ENCODE results near the gene ZNF74. TPM values are rescaled to one million over a fixed set of nuclear protein-coding genes. Genes with fewer than 3 reads are reported as not detected.

ZNF74 gene
- total RNA-seq, result 16.1 and 18.1 TPM in 2 replicates

GRCh38 chr22:20393705-20394476, at the start of gene ZNF74:
TSS of gene ZNF74 (plus strand) at chr22:20394151. CDS start at chr22:20394629, 478 bp downstream.

GRCh38 chr22:20437613-20438426, 43.9 kb downstream of the ZNF74 start, which contains the start of gene SCARF2:
TSS of gene SCARF2 (minus strand) at chr22:20437825. CDS start at chr22:20437754, 71 bp downstream.

Small RNA genes within 50 kb of the gene (small RNA-seq; reads per million reads assigned to genes)
- gene RNU6-225P, result not detected

Other genes starting within 250 kb of the ZNF74 start
- gene CCDC188, start 243.1 kb upstream of the ZNF74 start, total RNA-seq, result not detected in 2 replicates
- gene RTN4R, start 125.8 kb upstream of the ZNF74 start, total RNA-seq, result 2.0 and 4.8 TPM in 2 replicates
- 67.5 and 73.3 TPM in 2 replicates for gene DGCR6L, start 74.1 kb upstream of the ZNF74 start, total RNA-seq
- gene SCARF2, start 43.7 kb downstream of the ZNF74 start, total RNA-seq, result 10.2 and 11.2 TPM in 2 replicates
- gene KLHL22, start 101.6 kb downstream of the ZNF74 start, total RNA-seq, result 38.9 and 43.4 TPM in 2 replicates
- 56.5 and 120 TPM in 2 replicates for gene MED15, start 113.5 kb downstream of the ZNF74 start, total RNA-seq

Data from placental epithelial cell (primary cell).